ENCODE results near the gene FCRL4. TPM values are rescaled to one million over a fixed set of nuclear protein-coding genes. Genes with fewer than 3 reads are reported as not detected.

Gene FCRL4
- total and polyA plus RNA-seq, 2 of the 4 experiments (the other 2 are of a cell fraction): not detected

- Histone ChIP-seq H4K5ac (ENCODE audit: low read depth, low read length) (no peak overlapping the region), H2BK5ac (ENCODE audit: low read depth, low read length, poor library complexity, severe bottlenecking) (no peak overlapping the region), H2BK15ac (ENCODE audit: low read depth, low read length) (no peak overlapping the region), H3K4me1 (ENCODE audit: control insufficient read depth, insufficient read depth, low read length) (no peaks in the 10 kb centered on the region), H4K8ac (ENCODE audit: low read depth in 2 of 2, low read length in 2 of 2) (no peak overlapping the region), H3K9me1 (ENCODE audit: insufficient read depth, low read length) (no peaks in the 10 kb centered on the region), H3K23ac (ENCODE audit: low read depth, low read length) (no peak overlapping the region), H3K27me3 (ENCODE audit: control insufficient read depth, insufficient read depth, low read length) (no peaks in the 10 kb centered on the region), H3K79me1 (ENCODE audit: low read depth in 1 of 2, low read length in 2 of 2) (no peaks in the 10 kb centered on the region), H3K4me3 (ENCODE audit: insufficient read depth, low read depth, low read length) (no peak overlapping the region), H3K4me2 (ENCODE audit: low read depth, low read length) (no peak overlapping the region), H2BK20ac (ENCODE audit: low read depth, low read length) (no peak overlapping the region), H3K4ac (ENCODE audit: low read depth, low read length) (no peak overlapping the region), H4K91ac (ENCODE audit: insufficient read depth, low read depth, low read length) (no peak overlapping the region), H2AFZ (replicated peaks; ENCODE audit: low read length, poor library complexity) (no peak overlapping the region), H3K56ac (ENCODE audit: extremely low read depth, insufficient read depth, low read length) (no peak overlapping the region), H3K18ac (ENCODE audit: low read depth, low read length) (no peak overlapping the region), H3K14ac (replicated peaks; ENCODE audit: low read depth, low read length) (no peak overlapping the region), H4K20me1 (ENCODE audit: insufficient read depth, low read length) (no peaks in the 10 kb centered on the region), H2BK120ac (ENCODE audit: low read depth, low read length) (no peak overlapping the region), H3K9me3 (ENCODE audit: control insufficient read depth, insufficient read depth, low read length) (no peaks in the 10 kb centered on the region), H3K9ac (ENCODE audit: low read depth, low read length) (no peak overlapping the region), H3K36me3 (ENCODE audit: control insufficient read depth, insufficient read depth, low read length) (no peaks in the 10 kb centered on the region), H2AK9ac (replicated peaks; ENCODE audit: low read depth, low read length, poor library complexity) (no peak overlapping the region), H2AK5ac (ENCODE audit: low read depth, low read length) (no peak overlapping the region), H3K27ac (ENCODE audit: insufficient read depth, low read length) (no peak overlapping the region)
- no peak for ATAC-seq (ENCODE audit: low read depth)
- DNase-seq: no peak
- TF ChIP-seq POLR2A (IDR thresholded peaks at IDR 0.05; ENCODE audit: low read depth, low read length) (no peak), SMC3 (IDR thresholded peaks at IDR 0.05; ENCODE audit: low read depth, low read length) (no peak), USF2 (IDR thresholded peaks at IDR 0.05; ENCODE audit: low read depth, low read length) (no peak), BHLHE40 (IDR thresholded peaks at IDR 0.05; ENCODE audit: low read depth, low read length) (no peak), RFX5 (IDR thresholded peaks at IDR 0.05; ENCODE audit: low read depth, low read length) (no peak), NFE2L2 (IDR thresholded peaks at IDR 0.05; ENCODE audit: low read depth, low read length) (no peak), MAFK (IDR thresholded peaks at IDR 0.05; ENCODE audit: low read depth, low read length) (no peak), CEBPB (IDR thresholded peaks at IDR 0.05; ENCODE audit: low read depth, low read length) (no peak), MAZ (IDR thresholded peaks at IDR 0.05; ENCODE audit: borderline replicate concordance, low read depth, low read length) (no peak), MXI1 (IDR thresholded peaks at IDR 0.05; ENCODE audit: borderline replicate concordance, low read depth, low read length) (no peak), CTCF (conservative IDR thresholded peaks at IDR 0.05; ENCODE audit: low read depth, low read length) (no peak), FOS (IDR thresholded peaks at IDR 0.05; ENCODE audit: low read depth, low read length) (no peak), RAD21 (IDR thresholded peaks at IDR 0.05; ENCODE audit: low read length) (no peak), ELK1 (IDR thresholded peaks at IDR 0.05; ENCODE audit: borderline replicate concordance, low read depth, low read length) (no peak), CHD1 (IDR thresholded peaks at IDR 0.05; ENCODE audit: low read depth, low read length) (no peak), RCOR1 (IDR thresholded peaks at IDR 0.05; ENCODE audit: insufficient replicate concordance, low read length) (no peak)
- WGBS, 2 experiments (ENCODE audit: extremely low coverage in 2 of 2, insufficient read length in 1 of 2): no CpG with 5 or more reads among the region's 5 CpGs
- in situ Hi-C loops (cut with MboI; ENCODE audit: low sequenced_read_pairs): no loop called here
- intact Hi-C loops (cut with micrococcal nuclease): no loop called here
- ChIA-PET POLR2A (ENCODE audit: unreplicated experiment) (no interaction called here), CTCF (interaction anchor here (0.6 to 0.8 kb wide), 2 partner anchors 33 to 42 kb away, joined by 3 to 4 read pairs; no protein-coding TSS in a partner anchor)
- no TSS peak for BruUV-seq (replicated peaks)
- dilution Hi-C loops (cut with HindIII; ENCODE audit: low sequenced_read_pairs, unreplicated experiment): no loop called here
Observed at GRCh38 chr1:157622471-157622870, 24.6 kb upstream of the FCRL4 start.

Data from IMR-90 (cell line).